Subcutaneous abdominal adipose tissue (tissue), 5 donors: ENCODE measurements around the gene PICALM.

Experiments
- H3K27ac ChIP-seq: one replicate; pipeline ENCODE4 v1.7.0; 2013; ENCODE audit warnings: low read depth, mild to moderate bottlenecking, inconsistent platforms, low read length, moderate library complexity
- H3K27me3 ChIP-seq, 5 donors: one replicate each; pipeline ENCODE4 v1.7.0; 2013; ENCODE audit warnings: low read length in 5 of 5, inconsistent platforms in 1 of 5; ENCODE audit not compliant: control insufficient read depth in 5 of 5, insufficient read depth in 4 of 5
- H3K36me3 ChIP-seq, 5 donors: one replicate each; pipeline ENCODE4 v1.7.0; 2013; ENCODE audit warnings: low read length in 5 of 5; ENCODE audit not compliant: control insufficient read depth in 5 of 5, insufficient read depth in 5 of 5
- H3K4me1 ChIP-seq, 5 donors: one replicate each; pipeline ENCODE4 v1.7.0; 2013; ENCODE audit warnings: low read length in 5 of 5, mild to moderate bottlenecking in 3 of 5, moderate library complexity in 1 of 5; ENCODE audit not compliant: control insufficient read depth in 5 of 5, insufficient read depth in 5 of 5
- H3K4me3 ChIP-seq, 5 donors: one replicate each; pipeline ENCODE4 v1.7.0; 2013; ENCODE audit warnings: low read length in 5 of 5, low read depth in 1 of 5
- H3K9ac ChIP-seq, 5 donors: one replicate each; pipeline ENCODE4 v1.7.0; 2013; ENCODE audit warnings: low read length in 5 of 5, mild to moderate bottlenecking in 4 of 5, moderate library complexity in 3 of 5
- H3K9me3 ChIP-seq, 5 donors: one replicate each; pipeline ENCODE4 v1.7.0; 2013; ENCODE audit warnings: low read length in 5 of 5; ENCODE audit not compliant: control insufficient read depth in 5 of 5
- donor health status: healthy.
- donor health status: healthy.
- donor health status: healthy.
- donor health status: healthy.
- donor health status: healthy.

PICALM gene

GRCh38 chr11:86067009-86067850, 1.7 kb downstream of the PICALM start:
- H3K27ac ChIP-seq = peak overlapping the region; percentile 99
- peak overlapping the region; percentile 97 to 100 (median 99) for H3K4me3 ChIP-seq
- H3K27me3 ChIP-seq = no peaks in the 10 kb centered on the region
- H3K36me3 ChIP-seq = no peaks in the 10 kb centered on the region
- H3K9me3 ChIP-seq = no peaks in the 10 kb centered on the region
- peaks cover 0 to 58% (median 51%) of the 10 kb centered on the region in 5 donors for H3K4me1 ChIP-seq
- H3K9ac ChIP-seq = peak overlapping the region; percentile 95 to 99 (median 97)

GRCh38 chr11:86066657-86067008, 2.3 kb downstream of the PICALM start:
- Histone ChIP-seq H3K4me1 (peaks cover 0 to 63% (median 54%) of the 10 kb centered on the region in 5 donors), H3K4me3 (peak overlapping the region; percentile 97 to 100 (median 99)), H3K9me3 (no peaks in the 10 kb centered on the region), H3K9ac (peak overlapping the region; percentile 95 to 99 (median 97)), H3K27ac (peak overlapping the region; percentile 99), H3K36me3 (no peaks in the 10 kb centered on the region), H3K27me3 (no peaks in the 10 kb centered on the region)

GRCh38 chr11:86066033-86066432, 2.9 kb downstream of the PICALM start:
- Histone ChIP-seq H3K4me3 (peak overlapping the region; percentile 97 to 100 (median 99)), H3K27ac (peak overlapping the region; percentile 99), H3K36me3 (no peaks in the 10 kb centered on the region), H3K4me1 (peaks cover 0 to 67% (median 54%) of the 10 kb centered on the region in 5 donors), H3K27me3 (no peaks in the 10 kb centered on the region), H3K9me3 (no peaks in the 10 kb centered on the region), H3K9ac (peak overlapping the region; percentile 95 to 99 (median 97))

GRCh38 chr11:86064220-86064803, 4.6 kb downstream of the PICALM start:
- H3K36me3 ChIP-seq = no peaks in the 10 kb centered on the region
- peaks cover 0 to 66% (median 56%) of the 10 kb centered on the region in 5 donors for H3K4me1 ChIP-seq
- peak overlapping the region in 4 of 5 donors; percentile 22 to 99 (median 62) for H3K4me3 ChIP-seq
- no peaks in the 10 kb centered on the region for H3K9me3 ChIP-seq
- H3K9ac ChIP-seq = peak overlapping the region; percentile 5 to 75 (median 62)
- H3K27ac ChIP-seq = peak overlapping the region; percentile 99
- no peaks in the 10 kb centered on the region for H3K27me3 ChIP-seq

GRCh38 chr11:86063536-86063935, 5.3 kb downstream of the PICALM start:
- H3K27me3 ChIP-seq = no peaks in the 10 kb centered on the region
- H3K4me3 ChIP-seq = peak overlapping the region in 3 of 5 donors; percentile 28 to 99 (median 97)
- peak overlapping the region; percentile 99 for H3K27ac ChIP-seq
- H3K9me3 ChIP-seq = no peaks in the 10 kb centered on the region
- H3K36me3 ChIP-seq = no peaks in the 10 kb centered on the region
- H3K9ac ChIP-seq = peak overlapping the region; percentile 5 to 75 (median 62)
- H3K4me1 ChIP-seq = peaks cover 0 to 72% (median 62%) of the 10 kb centered on the region in 5 donors

- H3K27me3 ChIP-seq = no peaks in the 10 kb centered on the region
- H3K36me3 ChIP-seq = no peaks in the 10 kb centered on the region
- no peaks in the 10 kb centered on the region for H3K9me3 ChIP-seq
- peak overlapping the region in 4 of 5 donors; percentile 28 to 72 (median 58) for H3K9ac ChIP-seq
- peak overlapping the region; percentile 99 for H3K27ac ChIP-seq
- H3K4me3 ChIP-seq = peak overlapping the region in 3 of 5 donors; percentile 26 to 44 (median 30)
- H3K4me1 ChIP-seq = peaks cover 0 to 80% (median 68%) of the 10 kb centered on the region in 5 donors
Measured at GRCh38 chr11:86062719-86063118, 6.2 kb downstream of the PICALM start.

GRCh38 chr11:86061483-86062205, 7.2 kb downstream of the PICALM start:
- Histone ChIP-seq H3K9me3 (no peaks in the 10 kb centered on the region), H3K9ac (no peak overlapping the region), H3K4me1 (peaks cover 0 to 83% (median 68%) of the 10 kb centered on the region in 5 donors), H3K27me3 (no peaks in the 10 kb centered on the region), H3K36me3 (no peaks in the 10 kb centered on the region), H3K27ac (peak overlapping the region; percentile 99), H3K4me3 (peak overlapping the region in 1 of 5 donors; percentile 44)

GRCh38 chr11:86060544-86060943, 8.3 kb downstream of the PICALM start:
- Histone ChIP-seq H3K9me3 (no peaks in the 10 kb centered on the region), H3K27ac (peak overlapping the region; percentile 99), H3K9ac (no peak overlapping the region), H3K27me3 (no peaks in the 10 kb centered on the region), H3K36me3 (no peaks in the 10 kb centered on the region), H3K4me3 (no peak overlapping the region), H3K4me1 (peaks cover 0 to 80% (median 62%) of the 10 kb centered on the region in 5 donors)

GRCh38 chr11:86058360-86058759, 10.5 kb downstream of the PICALM start:
- Histone ChIP-seq H3K4me1 (peaks cover 4 to 74% (median 60%) of the 10 kb centered on the region in 5 donors), H3K9ac (no peak overlapping the region), H3K27ac (peak overlapping the region; percentile 99), H3K27me3 (no peaks in the 10 kb centered on the region), H3K9me3 (no peaks in the 10 kb centered on the region), H3K36me3 (no peaks in the 10 kb centered on the region), H3K4me3 (no peak overlapping the region)
